Middle frontal gyrus (tissue), 1 donor: Measurements from ENCODE around the gene PURA.

Experiments
- DNase-seq: peaks from one replicate; pipeline ENCODE4 v3.0.0-alpha.2; 2015; ENCODE audit warnings: low spot score; ENCODE audit errors: extremely low spot score

Gene PURA

GRCh38 chr5:140109759-140110645 lies 3.9 kb upstream of the PURA start:
- no peak for DNase-seq

- DNase-seq: no peak
Observed at GRCh38 chr5:140110646-140110957, 3.3 kb upstream of the PURA start.

- no peak for DNase-seq
Observed at GRCh38 chr5:140111011-140111858, 2.7 kb upstream of the PURA start.

- DNase-seq: no peak
Observed at GRCh38 chr5:140111859-140112551, 1.9 kb upstream of the PURA start.

GRCh38 chr5:140112685-140113179 lies 1.2 kb upstream of the PURA start:
- no peak for DNase-seq

GRCh38 chr5:140113180-140113698 lies 670 bp upstream of the PURA start:
- no peak for DNase-seq

GRCh38 chr5:140114341-140115185 lies 654 bp downstream of the PURA start:
- no peak for DNase-seq

GRCh38 chr5:140115186-140115500 lies 1.2 kb downstream of the PURA start:
- no peak for DNase-seq

GRCh38 chr5:140116716-140117115 lies 2.8 kb downstream of the PURA start:
- no peak for DNase-seq

GRCh38 chr5:140117523-140117922 lies 3.6 kb downstream of the PURA start:
- no peak for DNase-seq

- DNase-seq: no peak
Observed at GRCh38 chr5:140118302-140118936, 4.5 kb downstream of the PURA start.

GRCh38 chr5:140125637-140126036 lies 11.7 kb downstream of the PURA start, which contains the start of gene IGIP:
IGIP (plus strand) TSS chr5:140125937; CDS start chr5:140128477, 2,540 bp downstream.
- DNase-seq: no peak

GRCh38 chr5:140126315-140127012 lies 12.6 kb downstream of the PURA start:
- DNase-seq: no peak

GRCh38 chr5:140128376-140128775 lies 14.5 kb downstream of the PURA start:
- DNase-seq: no peak

- DNase-seq: no peak
Observed at GRCh38 chr5:140130949-140131733, 17.2 kb downstream of the PURA start.

- DNase-seq: no peak
Observed at GRCh38 chr5:140131967-140132409, 18.1 kb downstream of the PURA start.

GRCh38 chr5:140133514-140134167 lies 19.7 kb downstream of the PURA start:
- DNase-seq: no peak

- no peak for DNase-seq
Observed at GRCh38 chr5:140134277-140134935, 20.5 kb downstream of the PURA start.
